Gastrocnemius medialis (tissue), 4 donors: ENCODE results near the gene TMEM178A. TPM values are rescaled to one million over a fixed set of nuclear protein-coding genes. Genes with fewer than 3 reads are reported as not detected.

Experiments used
- ATAC-seq, 2 donors: fragments of 150-250 bp; one replicate each; pipeline ENCODE4 v1.9.1; 2016
- DNase-seq, 2 donors: peaks; one replicate each; pipeline ENCODE4 v3.0.0-alpha.2; 2019
- H3K27ac ChIP-seq, 4 donors: fragments of 200-600 bp; sonication (generic); 1 replicate in 1 of 4; 2 replicates in 3 of 4; pipeline ENCODE4 v1.5.1; 2016 to 2018; ENCODE audit warnings: mild to moderate bottlenecking in 2 of 4, moderate library complexity in 1 of 4
- H3K27me3 ChIP-seq, 3 donors: fragments of 200-600 bp; sonication (generic) in 2 of 3; 1 replicate in 1 of 3; 2 replicates in 2 of 3; pipeline versions ENCODE4 v1.5.1 to v1.6.0; 2016 to 2019; ENCODE audit warnings: mild to moderate bottlenecking in 1 of 3, moderate library complexity in 1 of 3
- H3K36me3 ChIP-seq, 2 donors: fragments of 200-600 bp; sonication (generic) in 1 of 2; one replicate each; pipeline ENCODE4 v1.5.1; 2017 to 2018
- H3K4me1 ChIP-seq, 2 donors: fragments of 200-600 bp; sonication (generic) in 1 of 2; one replicate each; pipeline ENCODE4 v1.5.1; 2016 to 2017; ENCODE audit warnings: mild to moderate bottlenecking in 2 of 2
- H3K4me3 ChIP-seq, 4 donors: fragments of 200-600 bp; sonication (generic) in 3 of 4; 1 replicate in 1 of 4; 2 replicates in 3 of 4; pipeline ENCODE4 v1.5.1; 2016 to 2019; ENCODE audit warnings: mild to moderate bottlenecking in 2 of 4
- H3K9me3 ChIP-seq, 3 donors: fragments of 200-600 bp; sonication (generic) in 2 of 3; 1 replicate in 1 of 3; 2 replicates in 2 of 3; pipeline ENCODE4 v1.5.1; 2016 to 2019
- CTCF ChIP-seq, 5 experiments: fragments of 450-650 bp in 3 of 5; fragments of 200-600 bp in 2 of 5; sonication (generic) in 2 of 5; IDR thresholded peaks in 4 of 5; conservative IDR thresholded peaks in 1 of 5; 1 replicate in 4 of 5; 2 replicates in 1 of 5; pipeline ENCODE4 v1.5.1; 2016 to 2019; ENCODE audit warnings: antibody characterized with exemption in 5 of 5, mild to moderate bottlenecking in 3 of 5, moderate library complexity in 3 of 5
- POLR2A ChIP-seq, 2 donors: fragments of 450-650 bp; IDR thresholded peaks; one replicate each; pipeline ENCODE4 v1.6.1; 2017; ENCODE audit warnings: antibody characterized with exemption in 2 of 2, mild to moderate bottlenecking in 2 of 2, moderate library complexity in 2 of 2
- in situ Hi-C, 4 donors: fragments of 200-750 bp; cut with MboI; loops; one replicate each; pipeline versions ENCODE4 v1.15.0 to v1.8.0; 2017; ENCODE audit warnings: low sequenced_read_pairs in 4 of 4
- intact Hi-C: fragments of 100-400 bp; cut with DNase I; formaldehyde crosslinking; loops from one replicate; pipeline ENCODE4 v1.15.1; 2023; ENCODE audit warnings: low total_unique reads
- total RNA-seq, 4 donors: library from RNA; depleted of rRNA; stranded (reverse); fragments of >200 nt; gene quantifications; one replicate each; pipeline versions ENCODE4 v1.1.0 to v1.2.3, GENCODE V29; 2016

The TMEM178A gene
- total RNA-seq, 4 donors from 2014 or later = 0.42 TPM; not detected in 3

DNA sequence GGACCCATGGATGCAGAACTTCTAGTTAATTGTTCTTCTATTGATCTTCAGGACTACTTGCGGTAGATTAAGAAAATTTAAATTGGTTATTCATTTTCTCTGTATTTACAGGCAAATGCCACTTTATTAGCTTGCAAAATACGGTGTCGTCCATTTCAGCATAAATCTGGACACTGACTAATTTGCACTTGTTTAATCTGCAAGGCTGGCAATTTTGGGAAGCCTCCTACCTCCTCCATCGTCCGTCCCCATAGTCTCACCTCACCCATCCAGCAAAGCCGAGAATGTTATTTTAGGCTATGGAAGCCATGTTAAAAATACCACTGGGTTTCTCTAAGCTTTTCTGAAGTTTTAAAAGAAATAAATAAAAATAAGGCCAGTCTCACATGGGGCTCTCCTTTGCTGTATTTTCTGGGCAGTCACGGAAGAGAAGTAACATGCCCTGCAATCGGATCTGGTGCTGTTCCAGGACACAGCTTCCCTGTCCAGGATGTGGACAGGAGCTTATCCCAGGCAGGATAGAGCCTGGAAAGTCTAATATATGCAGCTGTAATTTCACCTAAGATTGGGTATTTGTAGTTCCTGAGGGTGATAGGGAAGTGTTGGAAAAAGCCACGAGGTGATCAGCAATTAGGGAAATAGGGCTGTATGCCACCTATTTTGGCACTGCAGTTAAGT, 17.4 kb downstream of the TMEM178A start:
- in situ Hi-C loops (no loop called here), intact Hi-C loops (no loop called here)
- no peak for TF ChIP-seq CTCF (IDR thresholded peaks at IDR 0.05 in 4 of 5, conservative IDR thresholded peaks at IDR 0.05 in 1 of 5)
- no peak for TF ChIP-seq POLR2A (IDR thresholded peaks at IDR 0.05)
- ATAC-seq = no peak
- Histone ChIP-seq H3K4me1 (peaks cover 0 to 9% of the 10 kb centered on the region in 2 donors), H3K27me3 (no peaks in the 10 kb centered on the region), H3K27ac (no peak overlapping the region), H3K36me3 (no peaks in the 10 kb centered on the region), H3K9me3 (no peaks in the 10 kb centered on the region), H3K4me3 (no peak overlapping the region)
- DNase-seq = no peak

GRCh38 chr2:39684464-39684863, 18.7 kb downstream of the TMEM178A start:
- ATAC-seq (no peak), DNase-seq (no peak)
- intact Hi-C loops = no loop called here
- H3K27ac ChIP-seq = no peak overlapping the region
- no peaks in the 10 kb centered on the region for H3K27me3 ChIP-seq
- TF ChIP-seq CTCF (IDR thresholded peaks at IDR 0.05 in 4 of 5, conservative IDR thresholded peaks at IDR 0.05 in 1 of 5) = no peak
- TF ChIP-seq POLR2A (IDR thresholded peaks at IDR 0.05) = no peak
- peaks cover 0 to 9% of the 10 kb centered on the region in 2 donors for H3K4me1 ChIP-seq
- no peaks in the 10 kb centered on the region for H3K9me3 ChIP-seq
- in situ Hi-C loops = no loop called here
- H3K36me3 ChIP-seq = no peaks in the 10 kb centered on the region
- H3K4me3 ChIP-seq = no peak overlapping the region

DNA sequence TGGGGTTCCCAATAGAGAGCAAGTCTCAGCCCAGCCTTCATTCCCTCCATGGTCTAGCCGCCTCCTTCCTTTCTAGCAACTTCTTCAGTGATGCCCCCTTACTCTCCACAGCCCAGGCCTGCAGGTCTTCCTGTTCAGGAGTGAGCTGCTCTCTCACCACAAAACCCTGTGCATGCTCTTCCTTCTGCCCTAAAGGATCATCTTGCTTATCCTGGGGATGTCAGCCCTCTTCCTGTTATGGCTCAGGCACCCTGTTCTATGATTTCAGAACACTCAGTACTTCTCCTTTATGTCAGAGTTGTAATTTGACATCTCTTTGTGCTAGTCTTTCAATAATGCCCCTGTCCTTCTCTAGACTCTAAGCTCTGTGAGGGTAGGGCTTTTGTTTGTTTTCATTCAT, 19.4 kb downstream of the TMEM178A start:
- Histone ChIP-seq H3K9me3 (no peaks in the 10 kb centered on the region), H3K27ac (no peak overlapping the region), H3K4me1 (peaks cover 0 to 9% of the 10 kb centered on the region in 2 donors), H3K4me3 (no peak overlapping the region), H3K36me3 (no peaks in the 10 kb centered on the region), H3K27me3 (no peaks in the 10 kb centered on the region)
- DNase-seq (no peak), ATAC-seq (no peak)
- intact Hi-C loops (no loop called here), in situ Hi-C loops (no loop called here)
- TF ChIP-seq CTCF (IDR thresholded peaks at IDR 0.05 in 4 of 5, conservative IDR thresholded peaks at IDR 0.05 in 1 of 5) (no peak), POLR2A (IDR thresholded peaks at IDR 0.05) (no peak)

- Histone ChIP-seq H3K27ac (no peak overlapping the region), H3K4me3 (no peak overlapping the region), H3K27me3 (no peaks in the 10 kb centered on the region), H3K36me3 (no peaks in the 10 kb centered on the region), H3K4me1 (peaks cover 0 to 9% of the 10 kb centered on the region in 2 donors), H3K9me3 (no peaks in the 10 kb centered on the region)
- intact Hi-C loops = no loop called here
- in situ Hi-C loops = no loop called here
- no peak for DNase-seq
- no peak for ATAC-seq
- TF ChIP-seq CTCF (IDR thresholded peaks at IDR 0.05 in 4 of 5, conservative IDR thresholded peaks at IDR 0.05 in 1 of 5) = no peak
- no peak for TF ChIP-seq POLR2A (IDR thresholded peaks at IDR 0.05)
These were observed 20.7 kb downstream of the TMEM178A start for GRCh38 chr2:39686456-39686855.

- no peaks in the 10 kb centered on the region for H3K9me3 ChIP-seq
- no peaks in the 10 kb centered on the region for H3K36me3 ChIP-seq
- TF ChIP-seq POLR2A (IDR thresholded peaks at IDR 0.05) = no peak
- TF ChIP-seq CTCF (IDR thresholded peaks at IDR 0.05 in 4 of 5, conservative IDR thresholded peaks at IDR 0.05 in 1 of 5) = no peak
- in situ Hi-C loops = no loop called here
- intact Hi-C loops = no loop called here
- no peaks in the 10 kb centered on the region for H3K27me3 ChIP-seq
- DNase-seq = no peak
- no peak for ATAC-seq
- H3K4me1 ChIP-seq = peaks cover 0 to 9% of the 10 kb centered on the region in 2 donors
- no peak overlapping the region for H3K27ac ChIP-seq
- H3K4me3 ChIP-seq = no peak overlapping the region
These were observed 22.5 kb downstream of the TMEM178A start for GRCh38 chr2:39688181-39688580.
